Lower leg skin (tissue), 4 donors: Measurements from ENCODE around the gene CLCNKB. TPM values are rescaled to one million over a fixed set of nuclear protein-coding genes. Genes with fewer than 3 reads are reported as not detected.

Experiments used
- DNase-seq, 2 donors: peaks; one replicate each; pipeline ENCODE4 v3.0.0-alpha.2; 2019; ENCODE audit warnings: low spot score in 2 of 2
- H3K4me3 ChIP-seq: fragments of 200-600 bp; sonication (generic); 2 replicates; pipeline ENCODE4 v1.5.1; 2017; ENCODE audit warnings: mild to moderate bottlenecking, low read depth; ENCODE audit not compliant: poor library complexity, severe bottlenecking
- CTCF ChIP-seq, 3 donors: fragments of 450-650 bp; IDR thresholded peaks; one replicate each; pipeline ENCODE4 v1.5.1; 2016; ENCODE audit warnings: antibody characterized with exemption in 3 of 3, mild to moderate bottlenecking in 3 of 3, moderate library complexity in 2 of 3
- POLR2A ChIP-seq, 2 donors: fragments of 450-650 bp; IDR thresholded peaks; one replicate each; pipeline ENCODE4 v1.6.1; 2016 to 2017; ENCODE audit warnings: antibody characterized with exemption in 2 of 2, mild to moderate bottlenecking in 1 of 2, moderate library complexity in 1 of 2
- WGBS, 2 donors: methylation state at CpG; one replicate each; pipeline ENCODE4 v1.1.5; 2018; 5-methylcytosine and 5-hydroxymethylcytosine counted together
- intact Hi-C: fragments of 100-400 bp; cut with DNase I; formaldehyde crosslinking; loops from one replicate; pipeline ENCODE4 v1.15.0; 2023; ENCODE audit warnings: low total_unique reads
- total RNA-seq, 4 donors: library from RNA; depleted of rRNA; stranded (reverse); fragments of >200 nt; gene quantifications; one replicate each; pipeline ENCODE4 v1.1.0, GENCODE V29; 2016

Gene CLCNKB
- total RNA-seq, 4 donors from 2014 or later: 0.26 TPM; not detected in 3

GRCh38 chr1:16081636-16082035 is 38.1 kb downstream of the CLCNKB start:
- 83 to 84% methylated on average over 5 to 7 of the region's 9 CpGs for WGBS, 2 donors
- TF ChIP-seq CTCF (IDR thresholded peaks at IDR 0.05) (no peak), POLR2A (IDR thresholded peaks at IDR 0.05) (no peak)
- no peak overlapping the region for H3K4me3 ChIP-seq
- intact Hi-C loops: loop anchor here (10.0 kb wide), 1 partner anchor 273 kb away; the partner anchor contains the start of gene FBXO42
- no peak for DNase-seq

- peak in 1 of 2 donors; percentile 89 for DNase-seq
- H3K4me3 ChIP-seq: no peak overlapping the region
- WGBS, 2 donors: 57 to 76% methylated on average over 9 of the region's 9 CpGs
- intact Hi-C loops: loop anchor here (10.0 kb wide), 1 partner anchor 272 kb away; the partner anchor contains the start of gene FBXO42
- no peak for TF ChIP-seq CTCF (IDR thresholded peaks at IDR 0.05)
- no peak for TF ChIP-seq POLR2A (IDR thresholded peaks at IDR 0.05)
These were observed 38.9 kb downstream of the CLCNKB start for GRCh38 chr1:16082283-16083038.

GRCh38 chr1:16083486-16083885 is 39.9 kb downstream of the CLCNKB start:
- TF ChIP-seq POLR2A (IDR thresholded peaks at IDR 0.05) (no peak), CTCF (IDR thresholded peaks at IDR 0.05) (no peak)
- WGBS, 2 donors: 78 to 80% methylated on average over 5 of the region's 5 CpGs
- DNase-seq: no peak
- H3K4me3 ChIP-seq: no peak overlapping the region
- intact Hi-C loops: loop anchor here (10.0 kb wide), 1 partner anchor 271 kb away; the partner anchor contains the start of gene FBXO42

GRCh38 chr1:16085522-16085921 is 41.9 kb downstream of the CLCNKB start:
- no peak for DNase-seq
- intact Hi-C loops: loop anchor here (10.0 kb wide), 1 partner anchor 269 kb away; the partner anchor contains the start of gene FBXO42
- TF ChIP-seq POLR2A (IDR thresholded peaks at IDR 0.05) (no peak), CTCF (IDR thresholded peaks at IDR 0.05) (no peak)
- H3K4me3 ChIP-seq: no peak overlapping the region
- WGBS, 2 donors: 60 to 66% methylated on average over 6 of the region's 6 CpGs

- TF ChIP-seq CTCF (IDR thresholded peaks at IDR 0.05): no peak
- no peak for TF ChIP-seq POLR2A (IDR thresholded peaks at IDR 0.05)
- DNase-seq: no peak
- no peak overlapping the region for H3K4me3 ChIP-seq
- intact Hi-C loops: loop anchor here (10.0 kb wide), 1 partner anchor 267 kb away; the partner anchor contains the start of gene FBXO42
- 64 to 75% methylated on average over 7 of the region's 7 CpGs for WGBS, 2 donors
These were observed 44.2 kb downstream of the CLCNKB start for GRCh38 chr1:16087733-16088132.
